Endothelial cell of umbilical vein (primary cell): ENCODE results near the gene TREML4. TPM values are rescaled to one million over a fixed set of nuclear protein-coding genes. Genes with fewer than 3 reads are reported as not detected.

Experiments
- BruUV-seq: library from RNA; stranded (reverse); fragments of 400-500 nt; replicated peaks from 2 replicates; lab custom pipeline; 2021; lab: Mats Ljungman, UMichigan
- CTCF ChIA-PET: fragments of 300-600, 350-600 bp; sonication (Branson Sonifier 250); formaldehyde crosslinking; loops from one replicate; lab custom pipeline; 2021; ENCODE audit warnings: antibody characterized with exemption, inconsistent platforms; lab: Charles Lee
- POLR2A ChIA-PET: fragments of 300-600, 350-600 bp; sonication (Branson Sonifier 250); formaldehyde crosslinking; loops from one replicate; lab custom pipeline; 2021; ENCODE audit warnings: antibody characterized with exemption, inconsistent platforms; lab: Charles Lee
- DNase-seq: peaks from one replicate; pipeline ENCODE4 v3.0.0-alpha.2; 2011; ENCODE audit warnings: low read depth, low spot score
- FAIRE-seq: peaks from 2 replicates; lab custom pipeline; 2011; peaks lifted over from hg19 to GRCh38; lab: Jason Lieb, UNC
- H2AFZ ChIP-seq: 2 replicates; pipeline ENCODE4 v1.6.0; 2012; ENCODE audit warnings: low read depth, low read length, control low read depth, inconsistent platforms
- H3K27ac ChIP-seq: 2 replicates; pipeline ENCODE4 v1.5.1; 2011; ENCODE audit warnings: low read depth, mild to moderate bottlenecking, control low read depth, low read length, moderate library complexity; ENCODE audit not compliant: insufficient read depth
- H3K27me3 ChIP-seq, 2 experiments: 2 replicates each; pipeline versions ENCODE4 v1.6.0 to v1.6.1; 2011; ENCODE audit warnings: low read length in 2 of 2, mixed read lengths in 1 of 2; ENCODE audit not compliant: control insufficient read depth in 2 of 2, insufficient read depth in 2 of 2
- H3K36me3 ChIP-seq, 2 experiments: 2 replicates in 1 of 2; 3 replicates in 1 of 2; pipeline ENCODE4 v1.5.1; 2011; ENCODE audit warnings: low read length in 2 of 2, mild to moderate bottlenecking in 1 of 2, moderate library complexity in 1 of 2; ENCODE audit not compliant: control insufficient read depth in 2 of 2, insufficient read depth in 2 of 2; ENCODE audit errors: extremely low read depth in 1 of 2
- H3K4me1 ChIP-seq: 3 replicates; pipeline ENCODE4 v1.5.1; 2011; ENCODE audit warnings: mild to moderate bottlenecking, low read length; ENCODE audit not compliant: control insufficient read depth, insufficient read depth; ENCODE audit errors: extremely low read depth
- H3K4me2 ChIP-seq: 2 replicates; pipeline ENCODE4 v1.6.1; 2011; ENCODE audit warnings: low read length, control low read depth, mixed read lengths; ENCODE audit not compliant: insufficient read depth
- H3K4me3 ChIP-seq, 3 experiments: fragments of 200-600 bp in 1 of 3; sonication (generic), shearing (Covaris generic) in 1 of 3; replicated peaks in 1 of 3; 2 replicates each; pipeline ENCODE4 v1.5.1; 2011 to 2016; ENCODE audit warnings: control low read depth in 3 of 3, low read length in 3 of 3, mild to moderate bottlenecking in 2 of 3, inconsistent platforms in 1 of 3, low read depth in 1 of 3, moderate library complexity in 1 of 3; ENCODE audit not compliant: insufficient read depth in 1 of 3
- H3K79me2 ChIP-seq: 2 replicates; pipeline ENCODE4 v1.6.0; 2012; ENCODE audit warnings: low read length, inconsistent platforms; ENCODE audit not compliant: control insufficient read depth, insufficient read depth
- H3K9ac ChIP-seq: replicated peaks from 2 replicates; pipeline ENCODE3; 2011; ENCODE audit warnings: low read length, control low read depth; ENCODE audit not compliant: insufficient read depth; ENCODE audit errors: extremely low read depth
- H3K9me1 ChIP-seq: replicated peaks from 3 replicates; pipeline ENCODE4 v1.6.0; 2011; ENCODE audit warnings: mild to moderate bottlenecking, low read length; ENCODE audit not compliant: control insufficient read depth, insufficient read depth; ENCODE audit errors: extremely low read depth
- H3K9me3 ChIP-seq: replicated peaks from 2 replicates; pipeline ENCODE4 v1.5.1; 2012; ENCODE audit warnings: low read length, inconsistent platforms; ENCODE audit not compliant: control insufficient read depth, insufficient read depth
- H4K20me1 ChIP-seq: replicated peaks from 2 replicates; pipeline ENCODE3; 2011; ENCODE audit warnings: mild to moderate bottlenecking, low read length; ENCODE audit not compliant: control insufficient read depth, insufficient read depth; ENCODE audit errors: extremely low read depth
- EZH2 ChIP-seq: IDR thresholded peaks from 2 replicates; pipeline ENCODE4 v1.6.1; 2012; ENCODE audit warnings: borderline replicate concordance, low read depth, mild to moderate bottlenecking, moderate library complexity, low read length, inconsistent platforms; ENCODE audit not compliant: severe bottlenecking
- FOS ChIP-seq: IDR thresholded peaks from 2 replicates; pipeline ENCODE4 v1.6.1; 2011; ENCODE audit warnings: mild to moderate bottlenecking, low read length, moderate library complexity, borderline replicate concordance; ENCODE audit not compliant: insufficient read depth
- GATA2 ChIP-seq: IDR thresholded peaks from 2 replicates; pipeline ENCODE4 v1.7.0; 2011; ENCODE audit warnings: low read depth, mild to moderate bottlenecking, moderate library complexity, mixed read lengths, low read length; ENCODE audit not compliant: insufficient read length, insufficient read depth
- JUN ChIP-seq: IDR thresholded peaks from 2 replicates; pipeline ENCODE4 v1.6.1; 2011; ENCODE audit warnings: borderline replicate concordance, low read depth; ENCODE audit not compliant: insufficient read length, insufficient read depth
- MAX ChIP-seq: IDR thresholded peaks from 2 replicates; pipeline ENCODE4 v1.6.1; 2011; ENCODE audit not compliant: insufficient read depth, insufficient read length
- POLR2AphosphoS5 ChIP-seq: IDR thresholded peaks from 2 replicates; pipeline ENCODE4 v1.6.1; 2012; ENCODE audit warnings: low read depth, mild to moderate bottlenecking, control low read depth, low read length, moderate library complexity; ENCODE audit not compliant: insufficient read depth
- dilution Hi-C: fragments of 300-500 bp; cut with MboI; formaldehyde crosslinking; loops from one replicate; pipeline ENCODE4 v1.15.0; 2019; ENCODE audit warnings: low sequenced_read_pairs; ENCODE audit not compliant: extremely low pct_ligation_motif_present
- intact Hi-C: fragments of 100-400 bp; cut with micrococcal nuclease; formaldehyde crosslinking; loops from one replicate; pipeline ENCODE4 v1.10.0; 2022
- polyA plus RNA-seq, 4 experiments: library from polyadenylated mRNA; depleted of rRNA in 3 of 4; stranded (reverse) in 3 of 4; unstranded in 1 of 4; fragments of >200 nt; gene quantifications; 2 replicates each; pipeline versions ENCODE4 v1.2.1 to v1.2.3, GENCODE V29; 2011 to 2012; ENCODE audit warnings: missing spikeins in 1 of 4
- total RNA-seq: library from RNA; stranded (reverse); gene quantifications from 2 replicates; pipeline ENCODE4 v1.2.3, GENCODE V29; 2021
- TF ChIP-seq, protein P1 (sequence below), 2 donors: IDR thresholded peaks; 1 replicate in 1 of 2; 2 replicates in 1 of 2; pipeline ENCODE4 v1.5.1; 2011; ENCODE audit warnings: low read length in 2 of 2, mild to moderate bottlenecking in 2 of 2, moderate library complexity in 2 of 2, control low read depth in 1 of 2, inconsistent platforms in 1 of 2, low read depth in 1 of 2; ENCODE audit not compliant: insufficient read depth in 1 of 2; ENCODE audit errors: extremely low read depth in 1 of 2

Gene TREML4
- total and polyA plus RNA-seq, 2 donors (not counting 3 experiments of a cell fraction or from before 2014, with no cell fraction given): not detected

DNA sequence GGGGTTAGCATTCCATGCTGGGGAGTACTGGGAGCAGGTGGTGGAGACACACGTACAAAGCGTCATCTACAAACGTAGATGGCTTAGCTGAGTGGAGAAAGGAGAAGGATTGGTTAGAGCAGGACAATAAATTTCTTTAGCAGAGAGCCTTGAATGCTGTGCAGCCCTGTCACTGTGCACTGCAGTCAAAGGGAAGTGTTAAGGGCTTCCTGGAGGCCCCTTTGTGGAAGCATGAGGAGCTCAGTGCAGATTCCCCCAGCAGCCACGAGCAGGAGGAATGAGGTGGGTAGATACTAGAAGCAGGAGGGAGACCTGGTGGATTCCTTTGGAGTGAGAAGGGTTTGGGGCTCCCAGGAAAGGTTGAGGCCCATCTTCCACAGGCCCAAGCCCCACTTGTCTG lies 6.1 kb upstream of the TREML4 start:
- Histone ChIP-seq H3K27me3 (no peaks in the 10 kb centered on the region), H3K9ac (no peak overlapping the region), H3K27ac (no peak overlapping the region), H3K79me2 (no peaks in the 10 kb centered on the region), H3K4me1 (no peaks in the 10 kb centered on the region), H4K20me1 (no peaks in the 10 kb centered on the region), H2AFZ (no peak overlapping the region), H3K4me2 (no peak overlapping the region), H3K4me3 (no peak overlapping the region), H3K9me1 (no peaks in the 10 kb centered on the region), H3K9me3 (no peaks in the 10 kb centered on the region), H3K36me3 (no peaks in the 10 kb centered on the region)
- no peak for FAIRE-seq
- TF ChIP-seq MAX: no peak
- no peak for TF ChIP-seq JUN
- no peak for TF ChIP-seq EZH2
- TF ChIP-seq, protein P1, sequence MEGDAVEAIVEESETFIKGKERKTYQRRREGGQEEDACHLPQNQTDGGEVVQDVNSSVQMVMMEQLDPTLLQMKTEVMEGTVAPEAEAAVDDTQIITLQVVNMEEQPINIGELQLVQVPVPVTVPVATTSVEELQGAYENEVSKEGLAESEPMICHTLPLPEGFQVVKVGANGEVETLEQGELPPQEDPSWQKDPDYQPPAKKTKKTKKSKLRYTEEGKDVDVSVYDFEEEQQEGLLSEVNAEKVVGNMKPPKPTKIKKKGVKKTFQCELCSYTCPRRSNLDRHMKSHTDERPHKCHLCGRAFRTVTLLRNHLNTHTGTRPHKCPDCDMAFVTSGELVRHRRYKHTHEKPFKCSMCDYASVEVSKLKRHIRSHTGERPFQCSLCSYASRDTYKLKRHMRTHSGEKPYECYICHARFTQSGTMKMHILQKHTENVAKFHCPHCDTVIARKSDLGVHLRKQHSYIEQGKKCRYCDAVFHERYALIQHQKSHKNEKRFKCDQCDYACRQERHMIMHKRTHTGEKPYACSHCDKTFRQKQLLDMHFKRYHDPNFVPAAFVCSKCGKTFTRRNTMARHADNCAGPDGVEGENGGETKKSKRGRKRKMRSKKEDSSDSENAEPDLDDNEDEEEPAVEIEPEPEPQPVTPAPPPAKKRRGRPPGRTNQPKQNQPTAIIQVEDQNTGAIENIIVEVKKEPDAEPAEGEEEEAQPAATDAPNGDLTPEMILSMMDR (IDR thresholded peaks at IDR 0.05; ENCODE audit: extremely low read depth in 1 of 2, insufficient read depth in 1 of 2, low read depth in 1 of 2, low read length in 2 of 2): no peak
- TF ChIP-seq GATA2: no peak
- no peak for TF ChIP-seq FOS
- no peak for TF ChIP-seq POLR2AphosphoS5
- DNase-seq: no peak
- dilution Hi-C loops (no loop called here), intact Hi-C loops (no loop called here)
- CTCF ChIA-PET: no interaction called here
- no TSS peak for BruUV-seq
- POLR2A ChIA-PET: no interaction called here
